ENCODE data around the gene RHBG.

Gene RHBG

GRCh38 chr1:156402331-156403020, 33.5 kb downstream of the RHBG start:
- DNase-seq (ENCODE audit: low spot score) = no peak
- in situ Hi-C loops (cut with MboI; ENCODE audit: low sequenced_read_pairs, unreplicated experiment) = no loop called here
- no peak for TF ChIP-seq CTCF (IDR thresholded peaks at IDR 0.05; ENCODE audit: borderline replicate concordance, control extremely low read depth, extremely low read depth, insufficient read depth, missing control alignments)

- in situ Hi-C loops (cut with MboI; ENCODE audit: low sequenced_read_pairs, unreplicated experiment) = no loop called here
- no peak for TF ChIP-seq CTCF (IDR thresholded peaks at IDR 0.05; ENCODE audit: borderline replicate concordance, control extremely low read depth, extremely low read depth, insufficient read depth, missing control alignments)
- no peak for DNase-seq (ENCODE audit: low spot score)
Observed at GRCh38 chr1:156405670-156406069, 36.7 kb downstream of the RHBG start.

- in situ Hi-C loops (cut with MboI; ENCODE audit: low sequenced_read_pairs, unreplicated experiment) = no loop called here
- TF ChIP-seq CTCF (IDR thresholded peaks at IDR 0.05; ENCODE audit: borderline replicate concordance, control extremely low read depth, extremely low read depth, insufficient read depth, missing control alignments) = no peak
- DNase-seq (ENCODE audit: low spot score) = no peak
Observed at GRCh38 chr1:156406251-156406650, 37.2 kb downstream of the RHBG start.

- in situ Hi-C loops (cut with MboI; ENCODE audit: low sequenced_read_pairs, unreplicated experiment) = no loop called here
- no peak for TF ChIP-seq CTCF (IDR thresholded peaks at IDR 0.05; ENCODE audit: borderline replicate concordance, control extremely low read depth, extremely low read depth, insufficient read depth, missing control alignments)
- no peak for DNase-seq (ENCODE audit: low spot score)
Observed at GRCh38 chr1:156407344-156407743, 38.3 kb downstream of the RHBG start.

GRCh38 chr1:156407760-156408159, 38.7 kb downstream of the RHBG start:
- in situ Hi-C loops (cut with MboI; ENCODE audit: low sequenced_read_pairs, unreplicated experiment) = no loop called here
- DNase-seq (ENCODE audit: low spot score) = no peak

GRCh38 chr1:156409439-156409838, 40.4 kb downstream of the RHBG start:
- in situ Hi-C loops (cut with MboI; ENCODE audit: low sequenced_read_pairs, unreplicated experiment) = no loop called here
- TF ChIP-seq CTCF (IDR thresholded peaks at IDR 0.05; ENCODE audit: borderline replicate concordance, control extremely low read depth, extremely low read depth, insufficient read depth, missing control alignments) = no peak
- no peak for DNase-seq (ENCODE audit: low spot score)

More at GRCh38 chr1:156407760-156408159, 38.7 kb downstream of the RHBG start:
- no peak for TF ChIP-seq CTCF (IDR thresholded peaks at IDR 0.05; ENCODE audit: borderline replicate concordance, control extremely low read depth, extremely low read depth, insufficient read depth, missing control alignments)

Measured in GM13976 (cell line).